Peyer's patch (tissue), 4 donors: ENCODE measurements around the gene GTSE1. TPM values are rescaled to one million over a fixed set of nuclear protein-coding genes. Genes with fewer than 3 reads are reported as not detected.
A peak's percentile ranks its signal among the peaks of the same experiment; 100 is the strongest.

Experiments used
- DNase-seq, 3 donors: peaks; one replicate each; pipeline ENCODE4 v3.0.0-alpha.2; 2017 to 2019
- H3K27ac ChIP-seq, 4 donors: fragments of 200-600 bp; sonication (generic); one replicate each; pipeline ENCODE4 v1.5.1; 2016 to 2019
- H3K27me3 ChIP-seq, 2 donors: fragments of 200-600 bp; sonication (generic); one replicate each; pipeline ENCODE4 v1.5.1; 2019
- H3K36me3 ChIP-seq, 3 donors: fragments of 200-600 bp; sonication (generic); one replicate each; pipeline ENCODE4 v1.5.1; 2016 to 2019
- H3K4me1 ChIP-seq, 4 donors: fragments of 200-600 bp; sonication (generic); one replicate each; pipeline ENCODE4 v1.5.1; 2016 to 2019
- H3K4me3 ChIP-seq, 4 donors: fragments of 200-600 bp; sonication (generic); 1 replicate in 3 of 4; 2 replicates in 1 of 4; pipeline ENCODE4 v1.5.1; 2016 to 2019; ENCODE audit warnings: mild to moderate bottlenecking in 1 of 4
- H3K9me3 ChIP-seq, 4 donors: fragments of 200-600 bp; sonication (generic); one replicate each; pipeline ENCODE4 v1.5.1; 2016 to 2019; ENCODE audit warnings: mild to moderate bottlenecking in 1 of 4
- POLR2A ChIP-seq, 2 donors: fragments of 450-650 bp; IDR thresholded peaks; one replicate each; pipeline ENCODE4 v1.5.1; 2017; ENCODE audit warnings: antibody characterized with exemption in 2 of 2, mild to moderate bottlenecking in 2 of 2, moderate library complexity in 2 of 2
- total RNA-seq, 4 donors: library from RNA; depleted of rRNA; stranded (reverse); fragments of >200 nt; gene quantifications; one replicate each; pipeline ENCODE4 v1.1.0, GENCODE V29; 2016
- TF ChIP-seq, protein P1 (sequence below), 6 experiments: fragments of 450-650 bp in 4 of 6; fragments of 200-600 bp in 2 of 6; sonication (generic) in 1 of 6; IDR thresholded peaks; one replicate each; pipeline ENCODE4 v1.5.1; 2017 to 2019; ENCODE audit warnings: antibody characterized with exemption in 6 of 6, mild to moderate bottlenecking in 3 of 6, moderate library complexity in 1 of 6

The GTSE1 gene
- total RNA-seq, 4 donors from 2014 or later: 2.3 to 14.9 (median 5.9) TPM

- peaks cover 0 to 100% (median 0%) of the 10 kb centered on the region in 3 donors for H3K36me3 ChIP-seq
- no peak overlapping the region for H3K4me3 ChIP-seq
- peaks cover 0 to 17% (median 3%) of the 10 kb centered on the region in 4 donors for H3K4me1 ChIP-seq
- DNase-seq: peak in 1 of 3 donors; percentile 39
- H3K9me3 ChIP-seq: no peaks in the 10 kb centered on the region
- no peak overlapping the region for H3K27ac ChIP-seq
- TF ChIP-seq, protein P1, sequence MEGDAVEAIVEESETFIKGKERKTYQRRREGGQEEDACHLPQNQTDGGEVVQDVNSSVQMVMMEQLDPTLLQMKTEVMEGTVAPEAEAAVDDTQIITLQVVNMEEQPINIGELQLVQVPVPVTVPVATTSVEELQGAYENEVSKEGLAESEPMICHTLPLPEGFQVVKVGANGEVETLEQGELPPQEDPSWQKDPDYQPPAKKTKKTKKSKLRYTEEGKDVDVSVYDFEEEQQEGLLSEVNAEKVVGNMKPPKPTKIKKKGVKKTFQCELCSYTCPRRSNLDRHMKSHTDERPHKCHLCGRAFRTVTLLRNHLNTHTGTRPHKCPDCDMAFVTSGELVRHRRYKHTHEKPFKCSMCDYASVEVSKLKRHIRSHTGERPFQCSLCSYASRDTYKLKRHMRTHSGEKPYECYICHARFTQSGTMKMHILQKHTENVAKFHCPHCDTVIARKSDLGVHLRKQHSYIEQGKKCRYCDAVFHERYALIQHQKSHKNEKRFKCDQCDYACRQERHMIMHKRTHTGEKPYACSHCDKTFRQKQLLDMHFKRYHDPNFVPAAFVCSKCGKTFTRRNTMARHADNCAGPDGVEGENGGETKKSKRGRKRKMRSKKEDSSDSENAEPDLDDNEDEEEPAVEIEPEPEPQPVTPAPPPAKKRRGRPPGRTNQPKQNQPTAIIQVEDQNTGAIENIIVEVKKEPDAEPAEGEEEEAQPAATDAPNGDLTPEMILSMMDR (IDR thresholded peaks at IDR 0.05): no peak
- TF ChIP-seq POLR2A (IDR thresholded peaks at IDR 0.05): no peak
- H3K27me3 ChIP-seq: no peaks in the 10 kb centered on the region
Observed at GRCh38 chr22:46281866-46282678, 14.6 kb upstream of the GTSE1 start.

- no peak for DNase-seq
- Histone ChIP-seq H3K27ac (no peak overlapping the region), H3K4me3 (no peak overlapping the region), H3K36me3 (peaks cover 0 to 100% (median 0%) of the 10 kb centered on the region in 3 donors), H3K27me3 (no peaks in the 10 kb centered on the region), H3K9me3 (no peaks in the 10 kb centered on the region), H3K4me1 (peaks cover 3 to 23% (median 6%) of the 10 kb centered on the region in 4 donors)
- no peak for TF ChIP-seq POLR2A (IDR thresholded peaks at IDR 0.05)
- TF ChIP-seq, protein P1 (IDR thresholded peaks at IDR 0.05): no peak
Observed at GRCh38 chr22:46286006-46286405, 10.7 kb upstream of the GTSE1 start.

- H3K9me3 ChIP-seq: no peaks in the 10 kb centered on the region
- H3K36me3 ChIP-seq: peaks cover 0 to 100% (median 0%) of the 10 kb centered on the region in 3 donors
- TF ChIP-seq, protein P1 (IDR thresholded peaks at IDR 0.05): no peak
- TF ChIP-seq POLR2A (IDR thresholded peaks at IDR 0.05): no peak
- peak in 1 of 3 donors; percentile 40 for DNase-seq
- peaks cover 3 to 22% (median 6%) of the 10 kb centered on the region in 4 donors for H3K4me1 ChIP-seq
- peak overlapping the region; percentile 58 to 77 (median 66) for H3K27ac ChIP-seq
- peak overlapping the region in 3 of 4 donors; percentile 16 to 29 (median 23) for H3K4me3 ChIP-seq
- no peaks in the 10 kb centered on the region for H3K27me3 ChIP-seq
Observed at GRCh38 chr22:46286941-46287872, 9.5 kb upstream of the GTSE1 start.

- Histone ChIP-seq H3K27ac (peak overlapping the region; percentile 58 to 77 (median 66)), H3K36me3 (peaks cover 0 to 100% (median 0%) of the 10 kb centered on the region in 3 donors), H3K4me1 (peaks cover 3 to 22% (median 6%) of the 10 kb centered on the region in 4 donors), H3K27me3 (no peaks in the 10 kb centered on the region), H3K9me3 (no peaks in the 10 kb centered on the region), H3K4me3 (peak overlapping the region; percentile 5 to 29 (median 20))
- peak; percentile 61 to 90 (median 78) for DNase-seq
- TF ChIP-seq POLR2A (IDR thresholded peaks at IDR 0.05): no peak
- TF ChIP-seq, protein P1 (IDR thresholded peaks at IDR 0.05): no peak
Observed at GRCh38 chr22:46287873-46288751, 8.6 kb upstream of the GTSE1 start.
